Body of pancreas (tissue), 4 donors: ENCODE results near the gene NR1H4.

ENCODE experiments used
- CTCF ChIP-seq, 7 experiments: fragments of 450-650 bp in 4 of 7; fragments of 200-600 bp in 3 of 7; sonication (generic) in 3 of 7; IDR thresholded peaks; one replicate each; pipeline ENCODE4 v1.5.1; 2016 to 2019; ENCODE audit warnings: antibody characterized with exemption in 7 of 7
- POLR2A ChIP-seq, 3 donors: fragments of 450-650 bp; IDR thresholded peaks; one replicate each; pipeline ENCODE4 v1.6.1; 2016; ENCODE audit warnings: antibody characterized with exemption in 3 of 3, mild to moderate bottlenecking in 2 of 3

- TF ChIP-seq POLR2A (IDR thresholded peaks at IDR 0.05) (no peak), CTCF (IDR thresholded peaks at IDR 0.05) (no peak)
These were observed 119.8 kb downstream of the NR1H4 start for GRCh38 chr12:100593490-100593889.
